GF-D8 (cell line): ENCODE measurements around the gene MEGF6.

Experiments used
- DNase-seq: peaks from one replicate; lab custom pipeline; 2025; lab: John Stamatoyannopoulos, UW

MEGF6 gene

DNA sequence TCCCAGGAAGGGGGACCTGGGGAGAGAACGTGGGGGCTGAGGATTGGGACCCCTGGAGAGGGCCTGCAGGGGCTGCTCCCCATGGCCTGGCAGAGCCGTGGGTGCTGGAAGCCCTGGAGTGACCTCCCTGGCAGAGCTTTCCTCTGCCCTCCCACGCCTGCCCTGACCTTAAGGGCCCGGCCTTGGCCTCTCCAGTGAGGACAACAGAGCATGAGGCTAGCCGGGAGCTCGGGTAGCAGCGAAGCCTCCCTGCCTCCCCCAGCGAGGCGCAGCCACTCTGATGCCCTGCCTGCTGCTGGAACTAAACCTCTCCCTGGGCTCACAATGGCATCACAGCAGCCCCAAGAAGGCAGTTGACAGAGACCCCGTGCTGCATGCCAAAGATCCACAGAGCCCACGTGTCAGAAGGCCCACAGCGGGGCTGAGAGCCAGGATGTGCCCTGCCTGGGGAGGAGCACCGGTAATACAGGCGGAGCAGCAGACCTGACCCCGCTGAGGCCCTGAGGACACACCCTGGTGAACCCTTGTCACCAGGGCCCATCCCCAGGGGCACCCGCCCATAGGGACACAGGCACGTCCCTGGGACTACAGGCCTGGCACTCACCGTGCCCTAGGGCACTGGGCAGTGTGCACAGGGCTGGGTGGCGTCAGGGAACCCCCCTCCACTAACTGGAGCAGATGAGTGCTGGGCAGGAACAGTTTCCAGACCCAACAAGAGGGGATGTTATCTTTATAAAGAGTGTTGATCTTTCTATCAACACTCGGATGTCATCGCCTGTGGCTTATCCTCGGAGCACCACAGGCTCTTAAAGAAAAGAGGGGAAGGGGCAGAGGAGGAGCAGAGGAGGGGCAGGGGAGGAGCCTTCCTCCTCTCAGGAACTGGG lies 108.4 kb downstream of the MEGF6 start:
- no peak for DNase-seq

GRCh38 chr1:3501856-3502640 lies 109.3 kb downstream of the MEGF6 start:
- DNase-seq = no peak

DNA sequence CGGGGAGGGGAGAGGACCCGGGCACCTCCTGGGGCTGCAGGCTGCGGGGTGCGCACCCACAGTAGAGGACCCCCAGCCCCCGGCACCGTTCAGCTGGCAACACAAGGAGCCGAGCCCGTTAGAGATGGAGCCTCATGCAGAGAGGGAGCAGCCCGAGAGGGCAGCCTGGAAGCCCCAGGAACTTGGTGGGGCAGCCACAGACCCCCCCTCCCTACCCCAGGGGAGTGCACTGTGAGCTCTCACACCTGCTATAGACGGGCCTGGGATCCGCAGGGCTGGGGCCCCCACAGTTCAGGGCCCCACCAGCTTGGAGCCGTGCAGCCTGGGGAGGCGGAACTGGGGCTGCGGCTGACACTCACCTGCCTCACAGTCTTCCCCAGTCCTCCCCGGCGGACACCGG lies 109.9 kb downstream of the MEGF6 start:
- no peak for DNase-seq

- DNase-seq = no peak
Measured at GRCh38 chr1:3500265-3500835, 111.0 kb downstream of the MEGF6 start.

GRCh38 chr1:3499611-3500010 lies 111.7 kb downstream of the MEGF6 start:
- DNase-seq = no peak

GRCh38 chr1:3498986-3499385 lies 112.3 kb downstream of the MEGF6 start:
- no peak for DNase-seq

- no peak for DNase-seq
Measured at GRCh38 chr1:3498246-3498930, 112.9 kb downstream of the MEGF6 start.

DNA sequence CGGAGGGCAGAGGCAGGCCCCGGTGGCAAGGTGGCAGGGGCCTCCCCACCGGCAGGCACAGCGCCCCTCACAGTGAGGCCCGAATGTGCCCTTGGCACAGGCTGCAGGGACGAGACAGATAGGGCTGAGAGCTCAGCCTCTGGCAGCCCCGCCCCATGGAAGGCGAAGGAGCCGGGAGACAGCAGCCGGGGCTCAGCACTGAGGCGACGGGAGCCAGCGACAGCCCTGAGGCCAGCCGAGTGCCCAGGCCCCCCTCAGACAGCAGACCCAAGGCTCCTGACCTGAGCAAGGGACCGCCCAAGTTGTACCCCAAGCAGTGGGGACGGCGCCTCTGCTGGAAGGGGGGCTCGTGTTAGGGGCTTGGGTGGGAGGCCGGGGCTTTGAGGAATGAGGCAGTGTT lies 113.8 kb downstream of the MEGF6 start:
- no peak for DNase-seq

GRCh38 chr1:3496916-3497315 lies 114.4 kb downstream of the MEGF6 start:
- no peak for DNase-seq

DNA sequence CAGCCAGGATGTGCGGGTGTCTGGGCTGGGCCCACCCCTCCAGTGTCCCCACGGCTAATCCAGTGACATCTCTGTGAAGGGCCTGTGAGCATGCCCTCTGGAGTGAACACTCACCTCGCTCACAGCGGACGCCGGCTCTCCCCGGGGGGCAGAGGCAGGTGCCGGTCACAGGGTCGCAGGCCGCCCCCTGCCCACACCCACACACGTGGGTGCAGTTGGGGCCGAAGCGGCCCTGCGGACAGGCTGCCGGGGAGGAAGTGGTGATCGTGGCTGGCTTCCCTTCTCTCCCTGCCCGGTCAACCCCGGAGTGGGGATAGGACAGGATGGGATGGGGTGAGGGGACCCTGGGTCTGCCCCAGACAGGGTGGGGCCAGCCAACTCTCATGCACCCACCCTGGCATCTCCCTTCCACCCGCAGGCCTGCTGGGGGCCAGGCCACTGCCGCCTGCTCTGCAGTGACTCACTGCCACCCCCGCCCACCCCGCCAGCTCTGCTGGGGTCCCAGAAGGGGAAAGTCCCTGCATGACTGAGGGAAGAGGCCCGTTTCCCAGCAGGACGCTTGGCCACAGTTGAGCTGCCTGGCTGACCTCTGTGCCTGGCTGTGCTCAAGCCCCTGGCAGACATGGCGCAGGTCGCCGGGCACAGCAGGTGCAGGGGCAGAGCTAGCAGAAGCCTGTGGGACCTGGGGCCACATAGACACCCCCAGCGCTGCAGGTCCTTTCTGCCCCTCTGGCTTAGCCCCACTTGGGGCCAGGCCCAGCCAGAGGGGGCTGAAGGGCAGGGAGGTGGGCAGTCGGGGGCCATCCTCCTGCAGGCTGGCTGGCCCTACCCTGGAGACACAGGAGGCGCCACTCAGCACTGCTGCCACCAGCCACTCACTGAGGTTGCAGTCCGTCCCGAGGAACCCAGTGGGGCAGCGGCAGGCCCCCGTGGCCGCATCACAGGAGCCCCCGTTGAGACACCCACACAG lies 115.2 kb downstream of the MEGF6 start:
- DNase-seq = no peak

- DNase-seq = no peak
Measured at GRCh38 chr1:3494321-3495308, 116.7 kb downstream of the MEGF6 start.

DNA sequence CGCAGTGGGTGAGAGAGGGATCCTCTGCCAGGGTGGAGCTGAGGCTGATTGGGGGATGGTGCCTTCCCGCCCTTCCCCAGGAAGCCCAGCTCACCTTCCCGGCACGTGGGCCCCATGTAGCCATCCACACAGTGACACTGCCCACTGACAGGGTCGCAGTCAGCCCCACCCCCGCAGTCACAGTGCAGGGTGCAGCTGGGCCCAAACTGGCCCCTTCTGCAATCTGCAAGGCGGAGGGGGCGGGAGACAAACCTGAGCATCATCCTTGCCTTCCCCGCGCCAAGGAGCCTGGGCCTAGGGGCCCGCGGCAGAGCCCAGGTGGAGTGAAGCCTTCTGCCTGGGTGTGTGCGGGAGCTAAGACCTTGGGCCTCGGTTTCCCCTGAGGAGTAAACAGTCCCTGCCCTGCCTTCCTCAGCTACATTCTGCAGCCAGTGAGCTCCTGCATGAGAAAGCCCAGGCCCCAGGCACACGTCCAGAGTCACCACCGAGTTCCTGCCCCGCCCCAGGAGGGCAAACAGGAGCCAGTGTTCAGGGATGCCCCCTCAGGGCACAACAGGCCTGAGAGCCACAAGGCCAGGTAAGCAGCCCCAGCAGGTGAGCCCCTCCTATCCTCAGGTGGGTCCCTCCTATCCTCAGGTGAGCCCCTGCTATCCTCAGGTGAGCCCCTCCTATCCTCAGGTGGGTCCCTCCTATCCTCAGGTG lies 118.6 kb downstream of the MEGF6 start:
- DNase-seq = no peak

GRCh38 chr1:3491291-3492246 lies 119.7 kb downstream of the MEGF6 start:
- no peak for DNase-seq

DNA sequence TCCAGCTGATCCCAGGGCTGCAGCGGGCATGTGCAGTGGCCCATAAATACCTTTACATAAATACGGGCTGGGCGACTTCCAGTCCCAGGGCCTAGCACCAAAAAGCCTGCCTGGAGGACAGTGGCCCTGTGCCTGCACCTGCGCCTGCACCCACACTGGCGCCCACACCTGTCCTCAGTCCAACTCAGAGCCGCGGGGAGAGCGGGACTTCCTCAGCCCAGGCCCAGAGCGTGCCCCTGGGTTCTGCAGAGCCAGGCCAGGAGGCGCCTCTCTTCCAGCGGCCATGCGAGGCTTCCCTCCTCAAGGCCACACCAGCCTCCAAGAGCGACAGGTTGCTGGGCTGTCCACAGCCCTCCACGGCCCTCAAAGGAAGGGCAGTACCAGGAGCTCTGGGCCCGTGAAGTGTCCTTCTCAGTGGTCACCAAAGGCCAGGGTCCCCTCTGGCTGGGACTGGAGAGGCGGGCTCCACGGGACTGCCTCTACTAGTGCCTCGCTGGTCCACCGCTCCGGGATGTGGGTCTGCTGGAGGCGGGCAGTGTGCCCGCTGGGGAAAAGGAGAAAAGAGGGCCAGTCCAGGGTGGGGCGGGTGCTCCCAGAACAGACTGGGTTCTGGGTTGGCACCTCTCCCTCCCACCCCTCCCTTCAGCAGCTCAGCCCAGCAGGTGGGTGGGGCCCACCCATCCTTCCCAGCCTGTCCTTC lies 121.1 kb downstream of the MEGF6 start:
- no peak for DNase-seq

- DNase-seq = no peak
Measured at GRCh38 chr1:3488432-3488831, 122.9 kb downstream of the MEGF6 start.

DNA sequence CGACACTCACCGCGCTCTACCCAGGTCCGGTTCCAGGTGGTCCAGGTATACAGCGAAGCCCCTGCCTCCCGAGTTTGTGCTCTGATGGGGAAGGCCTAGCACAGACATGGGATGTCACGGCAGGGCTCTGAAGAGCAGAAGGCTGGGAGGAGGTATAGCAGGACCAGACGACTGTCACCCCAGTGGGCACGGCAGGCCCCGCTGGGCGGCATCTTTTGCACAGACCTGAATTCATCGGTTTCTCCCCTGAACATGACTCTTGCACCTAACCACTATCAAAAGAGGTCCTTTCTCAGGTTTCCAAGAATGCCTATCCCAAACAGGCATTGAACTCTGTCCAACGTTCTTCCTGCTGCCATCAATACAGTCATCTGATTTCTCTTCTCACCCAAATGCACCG lies 126.3 kb downstream of the MEGF6 start:
- DNase-seq = no peak

DNA sequence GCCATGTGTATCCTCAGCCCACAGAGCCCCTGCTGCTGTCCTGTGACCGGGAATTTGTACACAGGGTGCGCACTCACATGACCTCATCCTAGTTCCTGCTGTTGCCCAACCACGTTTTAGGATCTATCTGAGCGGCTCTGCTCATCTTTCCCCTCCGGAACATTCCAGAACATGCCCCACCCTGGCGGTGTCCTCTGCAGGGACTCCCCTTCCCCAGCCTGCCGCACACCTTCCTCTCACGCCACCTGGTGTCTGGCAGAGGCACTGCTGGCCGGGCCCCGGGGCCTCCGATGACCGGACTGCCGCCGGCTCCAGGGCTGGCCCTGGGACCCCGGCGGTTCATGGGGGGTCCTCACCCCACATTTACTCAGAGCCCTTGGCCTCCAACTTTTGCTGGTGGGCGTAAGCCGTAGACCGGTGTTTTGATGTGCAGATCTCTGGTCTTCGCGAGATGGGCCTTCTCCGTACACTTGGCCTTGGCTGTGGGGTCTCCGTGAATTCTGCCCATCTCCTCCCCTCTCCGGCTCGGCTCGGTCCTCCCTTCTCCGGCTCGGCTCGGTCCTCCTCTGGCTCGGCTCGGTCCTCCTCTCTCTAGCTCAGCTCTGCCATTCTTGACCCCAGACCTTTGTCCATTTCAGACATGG lies 127.4 kb downstream of the MEGF6 start:
- DNase-seq = no peak
